Sciatic nerve (tissue), 1 donor: ENCODE measurements around the gene CCDC107. TPM values are rescaled to one million over a fixed set of nuclear protein-coding genes. Genes with fewer than 3 reads are reported as not detected.

Experiments
- microRNA-seq: library from miRNA; unstranded; fragments of <30 nt; microRNA quantifications from one replicate; pipeline ENCODE4 v1.2.0, GENCODE V29; 2020
- total RNA-seq: library from RNA; stranded (reverse); fragmentation: NEBNext Ultra II Directional; extraction: Animal tissue kit (Norgen Biotek cat#: 25700); gene quantifications from one replicate; pipeline ENCODE4 v1.2.1, GENCODE V29; 2021
- donor health status: DM: no; HTN: no; CAD: no.

The CCDC107 gene
- total RNA-seq, 1 donor from 2014 or later = 28.0 TPM

Small RNA genes lying within 50 kb of the gene (microRNA-seq; reads per million reads assigned to microRNA genes)
- gene MIR6852 = not detected

Other genes with a start within 250 kb of the CCDC107 start
- 45.7 TPM for gene RUSC2, start 168.2 kb upstream of the CCDC107 start, total RNA-seq
- gene TESK1, start 53.0 kb upstream of the CCDC107 start, total RNA-seq = 49.0 TPM
- gene CD72, start 39.9 kb upstream of the CCDC107 start, total RNA-seq = 5.5 TPM
- gene SIT1, start 7.4 kb upstream of the CCDC107 start, total RNA-seq = 0.67 TPM
- 12,220 TPM for gene RMRP, start 273 bp upstream of the CCDC107 start, total RNA-seq
- gene ARHGEF39, start 6.9 kb downstream of the CCDC107 start, total RNA-seq = not detected
- not detected for gene CA9, start 15.6 kb downstream of the CCDC107 start, total RNA-seq
- 165 TPM for gene TPM2, start 31.6 kb downstream of the CCDC107 start, total RNA-seq
- 411 TPM for gene TLN1, start 73.9 kb downstream of the CCDC107 start, total RNA-seq
- gene CREB3, start 74.4 kb downstream of the CCDC107 start, total RNA-seq = 28.8 TPM
- gene GBA2, start 90.9 kb downstream of the CCDC107 start, total RNA-seq = 67.5 TPM
- gene RGP1, start 91.0 kb downstream of the CCDC107 start, total RNA-seq = 28.9 TPM
- gene MSMP, start 96.0 kb downstream of the CCDC107 start, total RNA-seq = not detected
- gene NPR2, start 133.3 kb downstream of the CCDC107 start, total RNA-seq = 41.8 TPM
- 6.3 TPM for gene SPAG8, start 154.0 kb downstream of the CCDC107 start, total RNA-seq
- gene HINT2, start 156.8 kb downstream of the CCDC107 start, total RNA-seq = 31.2 TPM
- gene FAM221B, start 170.4 kb downstream of the CCDC107 start, total RNA-seq = not detected
- 31.7 TPM for gene TMEM8B, start 170.9 kb downstream of the CCDC107 start, total RNA-seq
- gene OR13J1, start 212.1 kb downstream of the CCDC107 start, total RNA-seq = not detected
- gene HRCT1, start 247.9 kb downstream of the CCDC107 start, total RNA-seq = 4.5 TPM